A549 treated with ZK216348 at 1 μM for 4 hours (cell line): Measurements from ENCODE around the gene TNIP2. TPM values are rescaled to one million over a fixed set of nuclear protein-coding genes. Genes with fewer than 3 reads are reported as not detected.

Source experiments
- total RNA-seq: library from RNA; stranded (reverse); fragments of 200-300 nt; extraction: Qiagen RNA extraction; gene quantifications from 5 replicates; pipeline ENCODE4 v1.2.3, GENCODE V29; 2022; ENCODE audit warnings: low read depth

Gene TNIP2, protein sequence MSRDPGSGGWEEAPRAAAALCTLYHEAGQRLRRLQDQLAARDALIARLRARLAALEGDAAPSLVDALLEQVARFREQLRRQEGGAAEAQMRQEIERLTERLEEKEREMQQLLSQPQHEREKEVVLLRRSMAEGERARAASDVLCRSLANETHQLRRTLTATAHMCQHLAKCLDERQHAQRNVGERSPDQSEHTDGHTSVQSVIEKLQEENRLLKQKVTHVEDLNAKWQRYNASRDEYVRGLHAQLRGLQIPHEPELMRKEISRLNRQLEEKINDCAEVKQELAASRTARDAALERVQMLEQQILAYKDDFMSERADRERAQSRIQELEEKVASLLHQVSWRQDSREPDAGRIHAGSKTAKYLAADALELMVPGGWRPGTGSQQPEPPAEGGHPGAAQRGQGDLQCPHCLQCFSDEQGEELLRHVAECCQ
- total RNA-seq = 32.6 to 48.7 TPM (median 45.3 TPM) in 5 replicates

DNA sequence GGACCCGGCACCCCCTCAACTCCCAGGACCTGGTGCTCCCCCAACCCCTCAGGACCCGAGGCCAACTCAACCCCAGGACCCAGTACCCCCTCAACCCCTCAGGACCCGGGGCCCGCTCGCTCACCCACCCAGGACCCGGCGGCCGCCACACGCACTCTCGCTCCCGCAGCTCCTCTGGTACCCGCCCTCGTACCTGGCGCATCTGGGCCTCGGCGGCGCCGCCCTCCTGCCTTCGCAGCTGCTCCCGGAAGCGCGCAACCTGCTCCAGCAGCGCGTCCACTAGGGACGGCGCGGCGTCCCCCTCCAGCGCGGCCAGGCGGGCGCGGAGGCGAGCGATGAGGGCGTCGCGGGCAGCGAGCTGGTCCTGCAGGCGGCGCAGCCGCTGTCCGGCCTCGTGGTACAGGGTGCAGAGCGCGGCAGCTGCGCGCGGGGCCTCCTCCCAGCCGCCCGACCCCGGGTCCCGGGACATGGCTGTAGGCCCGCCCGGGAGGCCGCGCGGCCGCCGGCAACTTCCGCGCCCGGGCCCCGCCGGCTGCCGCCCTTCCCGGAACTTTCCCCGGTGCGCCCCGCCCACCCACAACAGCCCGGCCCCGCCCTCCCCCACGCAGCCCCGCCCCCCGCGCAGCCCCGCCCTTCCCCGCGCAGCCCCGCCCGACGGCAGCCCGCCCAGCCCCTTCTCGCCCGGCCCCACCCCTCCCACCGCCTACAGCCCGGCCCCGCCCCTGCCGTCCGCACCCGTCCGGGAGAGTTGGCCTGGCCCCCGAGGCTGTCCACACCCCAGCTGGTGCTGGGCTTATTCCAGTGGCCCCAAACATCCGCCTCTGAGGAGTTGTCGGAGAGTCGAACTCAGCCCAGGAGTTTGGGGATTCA lies at the start of gene TNIP2:
TNIP2 (minus strand) TSS at position 516 of the 870 bp plus-strand sequence; CDS start at position 469, 47 bp downstream.

DNA sequence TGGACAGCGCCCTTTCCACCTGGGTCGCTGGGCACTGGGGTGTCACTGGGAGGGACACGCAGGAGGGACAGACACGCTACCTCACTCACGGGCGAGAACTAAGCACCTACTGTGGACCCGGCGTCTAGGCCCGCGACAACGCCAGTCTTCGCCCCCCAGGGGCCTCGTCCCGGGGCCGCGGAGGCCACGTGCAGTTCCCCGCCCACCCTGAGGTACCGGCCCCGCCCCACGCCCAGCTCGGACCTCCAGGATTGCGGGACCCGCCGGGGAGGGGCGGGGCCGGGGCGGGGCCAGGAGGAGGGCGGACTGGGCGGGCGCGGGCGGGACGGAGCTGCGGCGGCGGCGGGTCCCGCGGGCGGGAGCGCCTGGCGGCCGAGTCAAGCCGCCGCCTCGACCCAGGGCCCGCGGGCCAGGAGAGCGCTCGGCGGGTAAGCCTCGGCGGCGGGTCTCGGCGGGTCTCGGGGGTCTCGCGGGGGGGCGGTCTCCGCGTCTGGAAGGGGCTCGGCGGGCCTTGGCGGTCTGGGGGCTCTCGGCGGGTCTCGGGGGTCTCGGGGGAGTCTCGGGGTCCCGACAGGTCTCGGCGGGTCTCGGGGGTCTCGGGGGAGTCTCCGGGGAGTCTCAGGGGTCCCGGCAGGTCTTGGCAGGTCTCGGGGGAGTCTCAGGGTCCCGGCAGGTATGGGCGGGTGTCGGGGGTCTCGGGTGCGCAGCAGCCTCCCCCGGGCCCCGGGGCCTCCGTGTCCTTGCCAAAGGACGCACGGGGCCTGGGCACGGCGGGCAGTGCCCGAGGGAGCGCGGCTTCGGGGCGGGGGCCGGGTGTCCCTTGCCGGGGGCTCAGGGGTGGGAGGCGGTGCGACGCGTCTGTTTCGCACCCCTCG lies 36.8 kb upstream of the TNIP2 start, which contains the start of gene SH3BP2:
SH3BP2 (plus strand) TSS at position 375 of the 875 bp plus-strand sequence. CDS start 27,533 bp downstream, outside the sequence.

Other genes with a start within 250 kb of the TNIP2 start
- gene FAM193A, start 219.7 kb downstream of the TNIP2 start, total RNA-seq = 6.6 to 10.2 TPM (median 9.6 TPM) in 5 replicates
- gene SH3BP2, start 36.7 kb upstream of the TNIP2 start, total RNA-seq = 2.5 to 4.9 TPM (median 4.0 TPM) in 5 replicates
- 69.7 to 92.1 TPM (median 81.8 TPM) in 5 replicates for gene ADD1, start 87.5 kb upstream of the TNIP2 start, total RNA-seq
- gene NOP14, start 207.1 kb upstream of the TNIP2 start, total RNA-seq = 25.2 to 30.4 TPM (median 27.5 TPM) in 5 replicates
- gene GRK4, start 207.2 kb upstream of the TNIP2 start, total RNA-seq = 1.1 to 1.9 TPM (median 1.6 TPM) in 5 replicates